GM19238 (cell line): ENCODE measurements around the gene ZNF559.
"Not testable (repeated sequence)": the region's sequence is repeated elsewhere in the genome, so short reads cannot be mapped to it uniquely, and the experiment has no call there.

Experiments used
- DNase-seq: peaks from one replicate; pipeline ENCODE4 v3.0.0; 2011; ENCODE audit warnings: low spot score; ENCODE audit not compliant: insufficient read length

ZNF559 gene

GRCh38 chr19:9323919-9324583 is at the start of gene ZNF559:
Gene ZNF559 (plus strand): TSS chr19:9324179. CDS start chr19:9338550, 14,371 bp downstream.
- peak; percentile 87 for DNase-seq

DNA sequence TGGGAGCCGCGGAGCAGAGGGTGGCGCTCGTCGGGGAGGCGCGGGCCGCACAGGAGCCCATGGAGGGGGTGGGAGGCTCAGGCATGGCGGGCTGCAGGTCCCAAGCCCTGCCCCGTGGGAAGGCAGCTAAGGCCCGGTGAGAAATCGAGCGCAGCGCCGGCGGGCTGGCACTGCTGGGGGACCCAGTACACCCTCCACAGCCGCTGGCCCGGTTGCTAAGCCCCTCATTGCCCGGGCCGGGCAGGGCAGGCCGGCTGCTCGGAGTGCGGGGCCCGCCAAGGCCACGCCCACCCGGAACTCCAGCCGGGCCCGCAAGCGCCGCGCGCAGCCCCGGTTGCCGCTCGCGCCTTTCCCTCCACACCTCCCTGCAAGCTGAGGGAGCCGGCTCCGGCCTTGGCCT is 40.5 kb upstream of the ZNF559 start:
- not testable (repeated sequence) for DNase-seq

DNA sequence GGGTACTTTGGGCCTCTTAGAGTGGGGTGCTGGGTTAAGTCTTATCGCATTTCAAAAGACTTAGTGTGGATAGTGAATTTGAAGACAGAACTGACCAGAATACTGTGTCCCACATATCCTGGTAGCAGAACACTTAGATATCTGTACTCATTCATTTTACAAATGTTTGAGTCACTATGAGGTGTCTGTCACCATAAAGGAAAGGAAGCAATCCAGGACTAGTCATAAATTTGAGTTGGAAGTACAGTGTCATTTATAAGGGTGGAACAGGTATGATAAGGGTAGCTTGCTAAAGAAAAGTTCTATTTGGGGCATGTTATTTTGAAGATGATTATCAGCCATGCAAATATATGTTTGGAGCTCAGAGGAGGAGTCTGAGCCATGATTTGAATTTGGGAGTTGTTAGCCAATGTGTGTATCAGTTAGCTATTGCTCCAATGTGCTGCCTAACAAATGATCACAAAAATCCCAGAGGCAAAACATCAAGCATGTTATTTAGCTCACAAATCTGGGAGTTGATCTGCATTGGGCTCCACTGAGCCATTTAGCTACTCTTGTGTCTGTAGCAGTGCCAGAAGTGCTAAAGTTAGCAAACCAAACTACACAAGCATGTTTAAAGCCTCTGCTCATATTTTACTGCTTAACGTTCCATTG is 34.6 kb upstream of the ZNF559 start:
- DNase-seq = no peak

DNA sequence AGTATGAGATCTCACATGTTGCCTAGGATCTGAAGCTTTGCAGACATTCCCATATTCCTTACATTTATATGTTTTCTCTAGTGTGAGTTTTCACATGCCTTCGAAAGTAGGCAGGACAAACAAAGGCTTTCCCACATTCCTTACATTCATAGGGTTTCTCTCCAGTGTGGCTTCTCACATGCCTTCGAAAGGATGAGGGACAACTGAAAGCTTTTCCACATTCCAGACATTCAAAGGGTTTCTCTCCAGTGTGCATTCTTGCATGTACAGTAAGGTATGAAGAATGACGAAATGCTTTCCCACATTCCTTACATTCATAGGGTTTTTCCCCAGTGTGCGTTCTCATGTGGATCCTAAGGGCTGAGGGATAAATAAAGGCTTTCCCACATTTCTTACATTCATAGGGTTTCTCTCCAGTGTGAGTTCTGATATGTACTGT is 28.5 kb upstream of the ZNF559 start:
- no peak for DNase-seq

DNA sequence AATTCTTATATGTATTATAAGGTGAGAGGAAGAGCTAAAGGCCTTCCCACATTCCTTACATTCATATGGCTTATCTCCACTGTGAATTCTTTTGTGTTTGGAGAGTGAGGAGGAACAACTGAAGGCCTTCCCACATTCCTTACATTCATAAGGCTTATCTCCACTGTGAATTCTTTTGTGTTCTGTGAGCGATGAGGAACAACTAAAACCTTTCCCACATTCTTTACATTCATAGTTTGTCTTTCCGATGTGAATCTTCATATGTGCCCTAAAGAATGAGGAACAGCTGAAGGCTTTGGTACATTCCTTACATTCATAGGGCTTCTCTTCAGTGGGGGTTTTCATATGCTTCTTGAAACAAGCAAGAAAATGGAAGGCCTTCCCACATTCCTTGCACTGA is 27.6 kb upstream of the ZNF559 start:
- DNase-seq = no peak

DNA sequence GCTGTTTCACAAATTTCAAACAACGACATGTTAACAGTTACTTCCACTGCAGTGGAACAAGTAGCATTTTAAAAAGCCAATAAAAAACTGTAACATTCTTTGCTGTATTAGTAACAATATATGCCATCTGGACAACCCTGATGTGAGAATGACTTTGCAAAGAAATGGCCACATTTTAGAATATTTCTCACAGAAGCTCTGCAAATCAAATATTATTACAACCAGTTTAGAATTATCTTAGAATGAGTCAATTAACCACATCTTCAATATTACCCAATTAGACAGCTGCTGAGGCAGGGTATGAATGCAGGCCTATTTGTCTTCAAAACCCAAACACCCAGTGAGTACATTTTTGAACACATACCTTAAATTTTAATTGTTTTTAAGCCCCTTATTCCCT is 17.5 kb upstream of the ZNF559 start:
- DNase-seq = no peak

- no peak for DNase-seq
Measured at GRCh38 chr19:9308091-9308770, 15.7 kb upstream of the ZNF559 start.

DNA sequence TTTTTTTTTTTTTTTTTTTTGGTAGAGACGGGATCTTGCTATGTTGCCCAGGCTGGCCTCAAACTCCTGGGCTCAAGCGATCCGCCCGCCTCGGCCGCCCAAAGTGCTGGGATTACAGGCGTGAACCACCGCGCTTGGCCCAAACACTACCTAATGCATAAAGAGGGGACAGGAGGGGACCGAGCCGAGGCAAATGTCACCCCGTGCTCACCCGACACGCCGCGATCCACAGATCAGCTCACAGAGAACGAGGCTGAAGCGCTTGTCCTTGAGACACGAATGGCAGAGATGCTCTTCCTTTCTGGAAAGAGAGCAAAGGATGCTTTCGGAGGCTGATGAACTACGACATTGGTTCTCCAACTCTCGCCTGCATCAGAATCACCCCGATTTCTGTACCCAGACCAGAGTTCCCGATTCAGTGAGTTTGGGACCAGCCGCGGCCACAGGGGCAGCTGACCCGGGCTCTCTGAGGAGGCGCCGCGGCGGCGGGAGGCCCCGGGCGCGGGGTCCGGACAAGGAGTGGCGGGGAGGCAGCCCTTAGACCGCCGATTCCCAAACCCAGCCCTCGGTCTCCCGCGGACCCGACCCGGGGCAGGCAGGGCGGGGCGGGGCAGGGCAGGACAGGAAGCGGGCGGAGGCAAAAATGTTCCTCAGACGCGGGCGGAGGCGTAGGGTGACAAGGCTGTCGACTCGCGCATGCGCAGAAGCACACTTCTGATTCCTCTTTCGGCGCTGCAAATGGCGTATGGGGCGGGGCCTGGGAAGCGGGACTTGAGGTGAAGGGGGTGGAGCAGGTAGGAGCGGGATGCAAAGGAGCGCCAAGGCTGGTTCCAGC is 14.6 kb upstream of the ZNF559 start, which contains the start of gene ZNF699:
TSS of gene ZNF699 (minus strand) at position 700 of the 835 bp plus-strand sequence. CDS start 4,719 bp downstream, outside the sequence.
- peak; percentile 91 for DNase-seq

DNA sequence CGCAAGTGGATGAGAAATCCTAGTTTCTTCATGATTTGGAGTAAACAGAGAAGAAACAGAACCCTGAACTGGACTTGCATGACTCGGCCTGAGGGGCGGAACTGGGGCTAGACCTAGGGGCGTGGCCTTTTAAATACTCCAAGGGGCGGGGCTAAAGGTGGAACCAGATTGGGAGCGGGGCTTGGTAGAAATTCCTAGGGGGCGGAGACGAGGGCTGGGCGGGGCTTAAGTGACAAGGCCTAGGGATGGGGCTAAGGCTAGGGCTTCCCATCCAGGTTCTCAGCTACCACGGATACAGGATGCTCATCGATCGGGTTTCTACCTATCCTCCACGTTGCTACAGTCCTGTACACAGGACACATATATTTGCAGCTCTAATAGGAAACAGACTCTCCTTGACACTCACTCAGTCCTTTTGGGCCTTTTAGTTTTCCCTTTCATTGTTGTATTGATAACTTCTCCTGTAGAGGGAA is 14.0 kb upstream of the ZNF559 start:
- DNase-seq = peak; percentile 50

- DNase-seq = no peak
Measured at GRCh38 chr19:9313756-9314155, 10.2 kb upstream of the ZNF559 start.

- no peak for DNase-seq
Measured at GRCh38 chr19:9321338-9321737, 2.6 kb upstream of the ZNF559 start.

DNA sequence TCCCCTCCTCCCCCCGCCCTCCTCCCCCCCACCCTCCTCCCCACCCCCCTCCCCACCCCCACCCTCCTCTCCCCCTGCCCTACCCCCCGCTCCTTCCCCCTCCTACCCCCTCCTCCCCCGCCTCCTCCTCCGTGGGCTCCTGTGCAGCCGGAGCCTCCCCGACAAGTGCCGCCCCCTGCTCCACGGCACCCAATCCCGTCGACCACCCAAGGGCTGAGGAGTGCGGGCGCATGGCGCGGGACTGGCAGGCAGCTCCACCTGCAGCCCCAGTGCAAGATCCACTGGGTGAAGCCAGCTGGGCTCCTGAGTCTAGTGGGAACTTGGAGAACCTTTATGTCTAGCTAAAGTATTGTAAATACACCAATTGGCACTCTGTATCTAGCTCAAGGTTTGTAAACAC is 2.2 kb upstream of the ZNF559 start:
- not testable (repeated sequence) for DNase-seq

DNA sequence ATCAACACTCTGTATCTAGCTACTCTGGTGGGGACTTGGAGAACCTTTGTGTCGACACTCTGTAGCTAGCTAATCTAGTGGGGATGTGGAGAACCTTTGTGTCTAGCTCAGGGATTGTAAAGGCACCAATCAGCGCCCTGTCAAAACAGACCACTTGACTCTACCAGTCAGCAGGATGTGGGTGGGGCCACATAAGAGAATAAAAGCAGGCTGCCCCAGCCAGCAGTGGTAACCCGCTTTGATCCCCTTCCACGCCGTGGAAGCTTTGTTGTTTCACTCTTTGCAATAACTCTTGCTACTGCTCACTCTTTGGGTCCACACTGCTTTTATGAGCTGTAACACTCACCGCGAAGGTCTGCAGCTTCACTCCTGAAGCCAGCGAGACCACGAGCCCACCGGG is 1.8 kb upstream of the ZNF559 start:
- not testable (repeated sequence) for DNase-seq

GRCh38 chr19:9323557-9323918 is 441 bp upstream of the ZNF559 start:
- peak; percentile 10 for DNase-seq

DNA sequence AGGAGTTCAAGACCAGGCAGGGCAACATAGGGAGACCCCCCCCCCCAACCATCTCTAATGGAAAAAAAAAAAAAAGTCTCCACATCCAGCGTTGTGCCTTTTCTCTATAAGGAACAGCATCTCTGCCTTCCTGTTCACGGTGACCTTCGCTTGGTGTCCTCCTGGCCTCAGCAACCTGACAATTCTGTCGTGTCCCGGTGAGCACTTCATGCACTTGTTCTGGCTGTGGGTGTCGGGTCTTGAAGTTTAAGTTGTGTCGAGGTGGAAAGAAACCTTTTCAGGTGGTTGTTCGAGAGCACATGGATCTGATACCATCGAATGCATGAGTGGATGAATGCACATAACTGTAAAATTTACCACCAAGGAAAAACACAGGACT is 594 bp downstream of the ZNF559 start:
- no peak for DNase-seq

DNA sequence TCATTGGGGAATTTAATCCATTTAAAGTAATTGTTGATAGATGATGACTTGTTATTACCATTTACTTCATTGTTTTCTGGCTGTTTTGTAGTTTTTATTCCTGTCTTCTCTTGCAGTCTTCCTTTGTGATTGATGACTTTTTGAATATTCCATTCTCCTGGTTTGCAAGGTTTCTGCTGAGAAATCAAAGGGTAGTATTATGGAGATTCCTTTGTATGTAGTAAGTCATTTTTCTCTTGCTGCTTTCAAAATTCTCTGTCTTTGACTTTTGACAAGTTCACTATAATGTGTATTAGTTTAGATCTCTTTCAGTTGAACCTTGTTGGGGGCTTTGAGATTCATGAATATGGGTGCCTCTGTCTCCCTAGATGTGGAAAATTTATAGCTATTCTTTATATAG is 6.0 kb downstream of the ZNF559 start:
- DNase-seq = no peak

DNA sequence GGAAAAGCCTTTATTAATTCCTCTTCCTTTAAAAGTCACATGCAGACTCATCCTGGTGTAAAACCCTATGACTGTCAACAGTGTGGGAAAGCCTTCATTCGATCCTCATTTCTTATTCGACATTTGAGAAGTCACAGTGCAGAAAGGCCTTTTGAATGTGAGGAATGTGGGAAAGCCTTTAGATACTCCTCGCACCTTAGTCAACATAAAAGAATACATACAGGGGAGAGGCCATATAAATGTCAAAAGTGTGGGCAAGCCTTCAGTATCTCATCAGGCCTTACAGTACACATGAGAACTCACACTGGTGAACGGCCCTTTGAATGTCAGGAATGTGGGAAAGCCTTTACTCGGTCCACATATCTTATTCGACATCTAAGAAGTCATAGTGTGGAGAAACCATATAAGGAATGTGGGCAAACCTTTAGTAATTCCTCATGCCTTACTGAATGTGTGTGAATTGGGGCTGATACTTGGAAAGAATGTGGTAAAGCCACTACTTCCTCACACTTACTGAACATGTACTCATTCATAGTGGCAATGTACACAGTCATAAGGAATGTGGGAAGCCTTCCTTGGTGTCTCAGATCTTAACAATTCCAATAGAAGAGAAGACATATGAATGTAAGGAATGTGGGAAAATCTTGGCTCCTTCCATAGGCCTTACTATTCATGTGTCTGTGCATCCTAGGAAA is 18.8 kb downstream of the ZNF559 start:
- DNase-seq = no peak

GRCh38 chr19:9345005-9345404 is 21.0 kb downstream of the ZNF559 start:
- DNase-seq = no peak

DNA sequence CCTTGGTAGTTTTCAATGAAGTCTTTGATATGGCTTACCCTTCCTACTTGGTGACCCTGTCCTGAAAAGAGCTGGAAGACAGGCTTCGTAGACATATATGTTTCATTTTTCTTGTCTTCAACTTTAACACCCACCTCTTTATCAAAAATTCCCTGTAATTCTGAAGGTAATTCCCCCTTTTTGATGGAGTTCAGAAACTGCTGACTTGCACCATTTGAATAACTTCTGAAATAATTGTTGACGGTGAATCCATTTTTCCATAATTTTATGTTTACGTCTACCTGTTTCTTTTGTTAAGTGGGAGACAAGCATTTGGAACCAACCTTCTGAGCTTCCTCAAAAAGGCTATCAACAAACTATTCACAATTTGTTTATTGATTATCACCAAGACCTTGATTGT is 24.3 kb downstream of the ZNF559 start:
- DNase-seq = no peak

DNA sequence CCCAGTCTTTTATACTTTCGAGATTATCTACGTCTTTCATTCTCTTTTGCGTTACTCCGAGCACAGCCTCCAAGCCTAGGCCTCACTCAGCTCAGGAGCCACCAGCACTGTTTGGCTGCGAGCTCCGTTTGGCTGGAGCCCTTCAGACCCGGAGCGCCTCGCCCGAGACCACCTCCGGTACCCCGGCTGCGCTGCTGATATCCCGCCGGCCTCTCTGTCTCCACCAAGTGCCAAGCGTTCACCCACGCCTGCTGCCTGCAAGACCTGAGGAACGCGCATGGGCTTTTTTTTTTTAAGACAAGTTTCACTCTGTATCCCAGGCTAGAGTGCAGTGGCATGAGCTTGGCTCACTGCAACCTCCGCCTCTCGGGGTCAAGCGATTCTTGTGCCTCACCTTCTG is 24.7 kb downstream of the ZNF559 start:
- DNase-seq = no peak

DNA sequence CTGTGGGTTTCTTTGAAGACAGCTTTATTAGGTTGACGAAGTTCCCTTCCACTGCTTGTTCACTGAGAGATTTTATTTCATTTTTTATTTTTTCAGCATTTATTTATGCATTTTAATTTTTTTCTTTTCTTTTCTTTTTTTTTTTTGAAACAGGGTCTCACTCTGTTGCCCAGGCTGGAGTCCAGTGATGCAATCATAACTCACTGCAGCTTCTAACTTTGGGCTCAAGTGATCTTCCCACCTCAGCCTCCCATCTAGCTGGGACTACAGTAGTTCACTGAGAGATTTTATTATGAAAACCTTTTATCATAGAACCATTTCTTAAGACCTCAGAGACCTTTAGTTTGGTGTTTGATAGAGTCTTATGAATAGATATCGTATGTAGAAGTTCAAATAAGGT is 28.5 kb downstream of the ZNF559 start:
- no peak for DNase-seq
